Measurements from ENCODE around the gene DPP10.

The DPP10 gene

DNA sequence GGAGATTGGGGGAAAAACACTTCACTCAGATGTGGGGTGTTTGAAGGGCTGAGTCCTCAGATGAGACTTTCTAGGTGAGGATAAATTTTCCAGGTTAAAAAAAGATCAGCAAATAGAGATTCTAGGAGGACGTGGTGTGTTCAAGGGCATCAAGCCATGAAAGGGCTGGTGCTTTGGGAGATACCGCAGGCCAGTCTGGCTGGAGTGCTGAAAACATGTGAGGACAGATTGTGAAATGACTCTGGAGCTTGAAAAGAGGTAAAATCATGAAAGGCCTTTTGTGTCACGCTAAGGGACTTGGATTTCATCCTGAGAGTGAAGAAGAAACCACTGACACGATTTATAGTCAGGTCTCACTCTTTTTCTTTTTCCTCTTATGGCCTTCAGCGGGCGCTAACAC is 320.5 kb downstream of the DPP10 start:
- DNase-seq, result no peak
- in situ Hi-C loops (cut with MboI; ENCODE audit: low pct_unique_long_range_greater_than_20kb, low sequenced_read_pairs), result no loop called here

DNA sequence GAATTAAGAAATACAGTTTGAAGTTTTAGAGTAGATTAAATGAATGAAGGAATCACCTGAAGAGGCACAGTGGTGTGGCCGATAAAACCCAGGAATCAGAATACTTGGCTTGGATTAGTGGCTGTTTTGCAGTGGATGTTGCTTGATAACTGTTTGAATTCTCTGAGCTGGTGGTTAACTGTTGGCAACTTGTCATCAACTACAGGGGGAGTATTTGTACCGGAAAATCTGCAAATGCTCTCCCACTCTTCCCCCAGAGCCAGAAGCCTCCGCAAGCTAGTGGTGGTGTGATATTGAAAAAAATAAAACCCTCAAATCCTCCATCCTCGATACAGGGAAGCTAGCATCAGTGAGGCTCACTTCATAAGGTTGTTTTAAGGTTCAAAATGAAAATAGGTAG is 326.7 kb downstream of the DPP10 start:
- DNase-seq, result no peak
- in situ Hi-C loops (cut with MboI; ENCODE audit: low pct_unique_long_range_greater_than_20kb, low sequenced_read_pairs), result no loop called here

DNA sequence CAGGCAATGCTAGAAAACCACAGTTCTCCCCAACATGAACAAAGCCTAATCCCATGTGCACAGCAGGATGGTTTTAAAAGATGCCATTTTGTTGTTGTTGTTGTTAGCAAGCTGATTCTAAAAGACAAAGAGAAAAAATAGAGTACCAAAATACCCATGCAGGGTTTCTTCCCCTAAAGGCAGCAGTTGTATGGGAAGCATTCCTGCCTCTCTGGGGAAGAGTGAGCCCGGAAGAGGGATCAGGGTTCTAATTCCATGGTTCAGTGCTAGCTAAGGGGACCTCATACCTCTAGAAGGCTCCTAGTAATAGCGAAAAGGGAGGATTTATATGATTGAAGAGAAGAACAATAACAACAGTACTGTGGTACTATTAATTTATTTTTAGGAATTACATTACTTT is 327.6 kb downstream of the DPP10 start:
- in situ Hi-C loops (cut with MboI; ENCODE audit: low pct_unique_long_range_greater_than_20kb, low sequenced_read_pairs), result no loop called here
- no peak for DNase-seq

DNA sequence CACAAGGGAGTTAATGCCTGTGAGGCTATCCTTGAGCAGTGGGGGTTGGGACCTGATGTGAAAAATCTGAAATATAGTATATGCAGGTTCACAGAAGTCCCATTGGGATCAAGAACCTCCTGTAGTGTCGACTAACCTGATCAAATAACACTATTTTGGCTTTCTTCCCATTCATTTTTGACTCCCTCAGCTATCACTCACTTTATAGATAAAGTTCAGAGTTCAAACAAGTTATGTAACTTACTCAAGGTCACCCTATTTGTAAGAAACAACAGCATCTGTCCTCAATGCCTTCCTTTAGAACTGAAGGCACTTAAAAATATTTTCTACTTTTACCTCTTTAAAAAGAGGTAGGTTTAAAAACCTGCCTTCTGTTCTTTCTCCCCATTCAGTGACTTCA is 341.6 kb downstream of the DPP10 start:
- DNase-seq, result no peak
- in situ Hi-C loops (cut with MboI; ENCODE audit: low pct_unique_long_range_greater_than_20kb, low sequenced_read_pairs), result no loop called here

- DNase-seq, result no peak
- in situ Hi-C loops (cut with MboI; ENCODE audit: low pct_unique_long_range_greater_than_20kb, low sequenced_read_pairs), result no loop called here
Measured at GRCh38 chr2:114784890-114785583, 342.6 kb downstream of the DPP10 start.

DNA sequence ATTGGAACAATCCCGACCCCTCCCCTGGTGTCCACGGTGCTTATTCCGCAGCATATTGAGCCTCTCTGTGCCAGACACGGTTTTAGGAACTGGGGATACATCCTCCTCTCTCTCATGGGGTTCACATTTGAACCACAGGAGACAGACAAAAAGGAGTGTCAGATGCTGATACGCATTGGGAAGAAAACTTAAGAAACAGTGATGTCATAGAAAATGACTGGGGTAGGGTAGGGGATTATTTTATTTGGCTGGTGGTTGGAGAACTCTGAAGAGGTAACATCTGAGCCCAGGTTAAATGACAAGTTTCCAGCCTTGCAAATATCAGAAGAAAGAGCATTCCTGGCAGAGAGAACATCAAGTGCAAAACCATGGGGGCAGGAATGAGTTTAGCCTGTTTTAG is 344.5 kb downstream of the DPP10 start:
- DNase-seq, result no peak
- in situ Hi-C loops (cut with MboI; ENCODE audit: low pct_unique_long_range_greater_than_20kb, low sequenced_read_pairs), result no loop called here

DNA sequence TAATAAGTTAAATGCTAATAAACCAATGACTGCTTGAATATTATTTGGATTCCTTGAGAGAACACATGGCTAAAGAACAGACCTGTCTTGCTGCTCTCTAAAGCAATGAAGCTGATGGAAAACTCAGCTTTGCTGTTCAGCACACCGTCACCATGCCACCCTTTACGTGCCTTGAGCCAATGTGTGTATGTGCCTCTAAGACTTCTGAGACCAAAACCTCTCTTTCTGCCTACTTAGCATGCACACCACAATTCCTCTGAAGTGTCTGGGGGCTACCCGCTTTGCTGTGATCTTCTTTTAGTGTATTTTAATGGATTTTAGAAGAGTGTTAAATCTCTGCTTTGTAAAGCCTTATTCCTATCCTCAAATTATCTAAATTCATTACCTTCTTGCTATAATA is 345.0 kb downstream of the DPP10 start:
- no peak for DNase-seq
- in situ Hi-C loops (cut with MboI; ENCODE audit: low pct_unique_long_range_greater_than_20kb, low sequenced_read_pairs), result no loop called here

GRCh38 chr2:114789989-114790388 is 347.5 kb downstream of the DPP10 start:
- in situ Hi-C loops (cut with MboI; ENCODE audit: low pct_unique_long_range_greater_than_20kb, low sequenced_read_pairs), result no loop called here
- no peak for DNase-seq

DNA sequence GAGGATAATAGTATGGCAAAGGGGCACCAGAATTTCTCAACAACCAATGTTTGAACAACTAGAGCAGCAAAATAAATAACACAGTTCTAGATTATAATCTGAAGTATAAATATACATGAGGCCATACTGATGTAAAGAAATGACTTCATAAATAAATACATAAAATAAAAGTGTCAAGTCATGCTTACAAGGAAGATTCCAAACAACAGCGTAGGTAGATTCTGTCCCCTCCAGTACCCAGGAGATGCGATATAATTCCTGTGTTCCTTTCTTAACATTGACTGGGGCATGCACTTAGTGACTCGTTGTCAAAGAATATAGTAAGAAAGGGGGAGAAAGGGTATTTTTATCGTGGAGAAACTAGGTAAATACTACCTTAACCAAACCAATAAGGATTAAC is 355.1 kb downstream of the DPP10 start:
- no peak for DNase-seq
- in situ Hi-C loops (cut with MboI; ENCODE audit: low pct_unique_long_range_greater_than_20kb, low sequenced_read_pairs), result no loop called here

DNA sequence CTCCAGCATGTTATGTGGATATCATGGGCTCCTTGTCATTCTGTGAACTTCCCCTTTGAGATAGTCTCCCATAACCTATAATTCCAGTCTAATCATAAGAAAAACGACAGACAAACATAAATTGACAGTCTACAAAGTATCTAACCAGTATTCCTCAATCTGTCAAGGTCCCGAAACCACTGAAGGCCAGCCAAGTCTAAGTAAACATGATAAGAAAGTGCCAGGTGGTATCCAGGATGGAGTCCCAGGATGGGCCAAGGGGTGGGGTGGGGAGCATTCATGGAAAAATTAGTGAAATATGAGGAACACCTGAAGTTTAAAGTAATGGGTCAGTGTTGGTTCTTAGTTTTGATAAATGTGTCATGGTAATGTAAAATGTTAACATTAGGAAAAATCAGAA is 355.5 kb downstream of the DPP10 start:
- no peak for DNase-seq
- in situ Hi-C loops (cut with MboI; ENCODE audit: low pct_unique_long_range_greater_than_20kb, low sequenced_read_pairs), result no loop called here

DNA sequence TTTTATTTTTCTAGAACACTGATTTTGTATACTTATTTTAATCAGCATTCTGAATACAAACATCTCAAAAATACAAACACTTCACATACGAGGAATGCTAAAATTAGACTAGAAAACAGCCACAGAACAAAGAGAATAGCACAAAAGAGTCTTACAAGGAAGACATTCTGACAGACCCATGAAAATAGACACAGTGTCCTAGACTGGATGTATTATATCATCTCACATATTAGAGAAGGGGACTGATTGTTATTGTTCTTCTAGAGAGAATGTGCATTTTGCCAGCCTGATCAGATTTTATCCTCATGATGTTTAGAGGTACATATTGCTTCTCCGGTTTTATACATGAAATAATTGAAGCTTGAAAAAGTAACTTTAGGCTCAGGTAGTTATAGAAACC is 357.9 kb downstream of the DPP10 start:
- in situ Hi-C loops (cut with MboI; ENCODE audit: low pct_unique_long_range_greater_than_20kb, low sequenced_read_pairs), result no loop called here
- DNase-seq, result no peak

DNA sequence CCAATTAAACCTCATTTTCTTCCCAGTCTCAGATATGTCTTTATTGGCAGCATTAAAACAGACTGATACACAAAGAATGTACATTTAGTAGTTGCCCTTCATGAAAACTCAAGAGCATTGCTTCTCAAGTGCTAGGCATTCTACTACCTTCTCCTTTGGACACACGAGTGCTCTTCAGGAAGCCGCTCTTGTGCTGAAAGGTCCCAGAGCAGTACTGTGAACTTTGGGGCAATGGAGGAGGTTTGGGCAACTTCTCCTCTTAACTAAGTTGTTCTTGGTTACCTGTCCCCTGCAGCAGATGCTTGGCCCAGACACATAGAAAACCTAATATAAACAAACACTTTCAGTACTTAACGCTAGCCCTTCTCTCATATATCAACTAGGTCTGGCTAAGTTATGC is 362.8 kb downstream of the DPP10 start:
- DNase-seq, result no peak
- in situ Hi-C loops (cut with MboI; ENCODE audit: low pct_unique_long_range_greater_than_20kb, low sequenced_read_pairs), result no loop called here

- in situ Hi-C loops (cut with MboI; ENCODE audit: low pct_unique_long_range_greater_than_20kb, low sequenced_read_pairs), result no loop called here
- no peak for DNase-seq
Measured at GRCh38 chr2:114810092-114810491, 367.7 kb downstream of the DPP10 start.

GRCh38 chr2:114812261-114812660 is 369.8 kb downstream of the DPP10 start:
- in situ Hi-C loops (cut with MboI; ENCODE audit: low pct_unique_long_range_greater_than_20kb, low sequenced_read_pairs), result no loop called here
- no peak for DNase-seq

DNA sequence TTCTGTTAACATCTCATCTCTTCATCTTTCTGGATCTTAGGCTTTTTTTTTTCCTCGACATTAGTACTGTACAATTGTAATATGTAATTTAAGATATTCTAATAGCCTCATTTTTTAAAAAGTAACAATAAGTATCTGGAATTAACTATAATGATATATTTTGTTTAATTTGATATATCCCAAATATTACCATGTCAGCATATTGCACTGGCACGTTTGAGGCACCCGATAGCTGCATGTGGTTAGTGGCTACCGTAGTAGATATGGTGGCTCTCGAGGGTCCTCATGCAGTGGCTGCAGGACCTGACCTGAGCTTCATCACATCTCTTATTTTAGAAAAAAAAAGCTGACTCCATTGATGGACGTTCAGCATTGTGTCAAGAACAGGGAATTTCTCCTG is 371.9 kb downstream of the DPP10 start:
- in situ Hi-C loops (cut with MboI; ENCODE audit: low pct_unique_long_range_greater_than_20kb, low sequenced_read_pairs), result no loop called here
- DNase-seq, result no peak

DNA sequence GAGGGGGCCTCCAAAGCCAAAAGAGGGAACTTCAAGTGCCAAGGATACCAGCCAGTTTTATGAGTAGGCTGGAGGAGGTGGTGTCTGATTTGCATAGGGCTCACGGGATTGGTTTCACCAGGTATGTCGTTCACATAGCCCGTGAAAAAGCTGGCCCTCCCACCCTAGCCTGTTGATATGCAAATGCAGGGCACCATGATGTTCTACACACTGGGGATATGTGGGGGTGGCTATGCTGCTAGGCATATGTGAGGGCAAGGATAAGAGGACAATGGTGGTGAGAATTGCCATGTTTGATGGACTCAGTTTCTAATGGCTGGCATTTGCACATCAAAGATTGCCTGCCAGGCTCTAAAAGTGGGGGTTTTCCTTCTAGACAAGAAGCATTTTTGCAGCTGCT is 378.6 kb downstream of the DPP10 start:
- DNase-seq, result no peak

GRCh38 chr2:114843963-114844362 is 401.5 kb downstream of the DPP10 start:
- no peak for DNase-seq
- in situ Hi-C loops (cut with MboI; ENCODE audit: low pct_unique_long_range_greater_than_20kb, low sequenced_read_pairs), result no loop called here

More for the DNA sequence above, 378.6 kb downstream of the DPP10 start:
- in situ Hi-C loops (cut with MboI; ENCODE audit: low pct_unique_long_range_greater_than_20kb, low sequenced_read_pairs), result no loop called here

GRCh38 chr2:114857196-114857595 is 414.8 kb downstream of the DPP10 start:
- in situ Hi-C loops (cut with MboI; ENCODE audit: low pct_unique_long_range_greater_than_20kb, low sequenced_read_pairs), result no loop called here

DNA sequence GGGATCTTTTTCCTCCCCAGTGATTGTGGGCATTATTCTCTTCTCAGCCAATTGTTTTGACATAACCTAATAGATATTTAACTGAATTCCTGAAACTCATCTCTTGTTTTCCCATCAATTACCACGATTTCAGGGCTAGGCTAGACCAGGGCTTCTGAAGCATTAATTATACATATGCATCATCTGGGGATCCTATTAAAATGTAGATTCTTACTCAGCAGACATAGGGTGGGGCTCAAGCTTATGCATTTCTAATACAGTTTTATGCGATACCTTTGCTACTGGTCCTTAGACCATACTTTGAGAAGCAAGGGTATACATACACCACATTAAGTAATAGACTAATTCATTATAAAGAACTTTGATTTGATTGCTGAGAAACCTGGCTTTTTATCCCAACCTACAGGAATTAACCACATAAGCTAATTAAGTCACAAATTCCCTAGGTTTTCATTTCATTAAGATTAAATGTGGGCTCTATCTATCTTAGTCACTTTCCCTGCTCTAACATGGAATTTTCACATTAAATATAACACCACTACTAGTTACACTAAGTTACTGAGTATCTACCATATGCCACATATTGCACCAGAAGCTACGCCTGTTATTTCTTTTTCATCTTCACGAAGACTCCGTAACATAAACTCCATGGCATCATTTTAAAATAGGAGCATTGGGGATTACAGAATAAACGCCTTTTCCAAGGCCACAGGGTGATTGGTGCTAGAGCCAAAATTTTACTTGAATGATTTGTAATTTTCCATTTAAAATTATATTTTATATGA is 417.5 kb downstream of the DPP10 start:
- in situ Hi-C loops (cut with MboI; ENCODE audit: low pct_unique_long_range_greater_than_20kb, low sequenced_read_pairs), result no loop called here
- DNase-seq, result no peak

More at GRCh38 chr2:114857196-114857595, 414.8 kb downstream of the DPP10 start:
- DNase-seq, result no peak

GRCh38 chr2:114862243-114862642 is 419.8 kb downstream of the DPP10 start:
- DNase-seq, result no peak
- in situ Hi-C loops (cut with MboI; ENCODE audit: low pct_unique_long_range_greater_than_20kb, low sequenced_read_pairs), result no loop called here

- DNase-seq, result no peak
- in situ Hi-C loops (cut with MboI; ENCODE audit: low pct_unique_long_range_greater_than_20kb, low sequenced_read_pairs), result no loop called here
Measured at GRCh38 chr2:114864901-114865300, 422.5 kb downstream of the DPP10 start.

Measured in KBM-7 (cell line).